KMS-11 (cell line): ENCODE data around the gene ARVCF.

ENCODE experiments used
- H2AFZ ChIP-seq: fragments of 200-600 bp; sonication (generic); 2 replicates; pipeline ENCODE4 v1.6.1; 2016; ENCODE audit warnings: antibody characterized with exemption, mixed run types, low read depth
- H3K27ac ChIP-seq: fragments of 200-600 bp; sonication (generic); 2 replicates; pipeline ENCODE4 v1.6.1; 2016; ENCODE audit warnings: mild to moderate bottlenecking, mixed run types
- H3K27me3 ChIP-seq: fragments of 200-600 bp; sonication (generic); 2 replicates; pipeline ENCODE4 v1.6.1; 2017; ENCODE audit warnings: mild to moderate bottlenecking, low read depth, mixed run types, moderate library complexity; ENCODE audit not compliant: insufficient read depth
- H3K36me3 ChIP-seq: fragments of 200-600 bp; sonication (generic); 2 replicates; pipeline ENCODE4 v1.6.1; 2017; ENCODE audit warnings: mild to moderate bottlenecking, mixed run types; ENCODE audit not compliant: insufficient read depth
- H3K4me1 ChIP-seq: fragments of 200-600 bp; sonication (generic); 2 replicates; pipeline ENCODE4 v1.6.1; 2016; ENCODE audit warnings: mild to moderate bottlenecking, low read depth, mixed run types; ENCODE audit not compliant: poor library complexity, severe bottlenecking
- H3K4me2 ChIP-seq: fragments of 200-600 bp; sonication (generic); 2 replicates; pipeline ENCODE4 v1.7.0; 2016; ENCODE audit warnings: mild to moderate bottlenecking, mixed run types
- H3K4me3 ChIP-seq: fragments of 200-600 bp; sonication (generic); IDR thresholded peaks from 2 replicates; pipeline ENCODE4 v1.6.1; 2017; ENCODE audit warnings: low read depth, low read length, mixed read lengths; ENCODE audit not compliant: insufficient read depth
- H3K79me2 ChIP-seq: fragments of 200-600 bp; sonication (generic); 2 replicates; pipeline ENCODE4 v1.6.1; 2016; ENCODE audit warnings: low read depth, mixed run types; ENCODE audit not compliant: insufficient read depth
- H3K9ac ChIP-seq: fragments of 200-600 bp; sonication (generic); 2 replicates; pipeline ENCODE4 v1.6.1; 2016; ENCODE audit warnings: mild to moderate bottlenecking, mixed run types
- H4K20me1 ChIP-seq: fragments of 200-600 bp; sonication (generic); 2 replicates; pipeline ENCODE4 v1.6.1; 2016; ENCODE audit warnings: mild to moderate bottlenecking, mixed run types; ENCODE audit not compliant: insufficient read depth
- TF ChIP-seq, protein P1 (sequence below): fragments of 200-600 bp; sonication (generic); conservative IDR thresholded peaks from 2 replicates; pipeline ENCODE4 v1.6.1; 2017; ENCODE audit warnings: low read depth, mild to moderate bottlenecking, antibody characterized with exemption, low read length, moderate library complexity, mixed read lengths

ARVCF gene

DNA sequence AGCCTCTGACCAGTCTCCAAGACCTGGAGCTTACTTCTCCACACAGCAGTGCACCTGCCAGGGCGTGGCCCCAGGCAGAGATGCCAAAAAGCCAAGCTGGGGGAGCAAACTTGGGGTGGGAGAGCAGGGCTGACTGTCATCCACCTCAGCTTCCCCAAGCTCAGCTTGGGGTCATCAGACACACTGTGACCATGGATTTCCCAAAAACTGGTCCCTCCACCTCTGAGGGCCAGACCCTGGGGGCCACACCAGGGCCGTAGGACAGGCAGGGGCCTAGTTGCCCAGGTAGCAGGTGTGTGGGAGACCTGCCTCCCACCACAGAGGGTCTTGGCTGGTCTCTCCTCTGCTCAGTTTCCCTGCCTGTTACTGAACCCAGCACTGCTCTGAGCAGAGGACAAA, 30.6 kb downstream of the ARVCF start:
- H3K27me3 ChIP-seq: peaks cover 6% of the 10 kb centered on the region; the same call in 1 of the 2 replicates
- TF ChIP-seq, protein P1, sequence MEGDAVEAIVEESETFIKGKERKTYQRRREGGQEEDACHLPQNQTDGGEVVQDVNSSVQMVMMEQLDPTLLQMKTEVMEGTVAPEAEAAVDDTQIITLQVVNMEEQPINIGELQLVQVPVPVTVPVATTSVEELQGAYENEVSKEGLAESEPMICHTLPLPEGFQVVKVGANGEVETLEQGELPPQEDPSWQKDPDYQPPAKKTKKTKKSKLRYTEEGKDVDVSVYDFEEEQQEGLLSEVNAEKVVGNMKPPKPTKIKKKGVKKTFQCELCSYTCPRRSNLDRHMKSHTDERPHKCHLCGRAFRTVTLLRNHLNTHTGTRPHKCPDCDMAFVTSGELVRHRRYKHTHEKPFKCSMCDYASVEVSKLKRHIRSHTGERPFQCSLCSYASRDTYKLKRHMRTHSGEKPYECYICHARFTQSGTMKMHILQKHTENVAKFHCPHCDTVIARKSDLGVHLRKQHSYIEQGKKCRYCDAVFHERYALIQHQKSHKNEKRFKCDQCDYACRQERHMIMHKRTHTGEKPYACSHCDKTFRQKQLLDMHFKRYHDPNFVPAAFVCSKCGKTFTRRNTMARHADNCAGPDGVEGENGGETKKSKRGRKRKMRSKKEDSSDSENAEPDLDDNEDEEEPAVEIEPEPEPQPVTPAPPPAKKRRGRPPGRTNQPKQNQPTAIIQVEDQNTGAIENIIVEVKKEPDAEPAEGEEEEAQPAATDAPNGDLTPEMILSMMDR: no peak
- H3K4me3 ChIP-seq: no peak overlapping the region
- no peak overlapping the region; the same call in 1 of the 2 replicates for H3K4me2 ChIP-seq
- no peaks in the 10 kb centered on the region for H3K79me2 ChIP-seq
- no peak overlapping the region for H3K9ac ChIP-seq
- no peak overlapping the region for H2AFZ ChIP-seq
- H3K4me1 ChIP-seq: peaks cover 3% of the 10 kb centered on the region
- no peaks in the 10 kb centered on the region for H4K20me1 ChIP-seq
- H3K36me3 ChIP-seq: no peaks in the 10 kb centered on the region
- H3K27ac ChIP-seq: no peak overlapping the region

DNA sequence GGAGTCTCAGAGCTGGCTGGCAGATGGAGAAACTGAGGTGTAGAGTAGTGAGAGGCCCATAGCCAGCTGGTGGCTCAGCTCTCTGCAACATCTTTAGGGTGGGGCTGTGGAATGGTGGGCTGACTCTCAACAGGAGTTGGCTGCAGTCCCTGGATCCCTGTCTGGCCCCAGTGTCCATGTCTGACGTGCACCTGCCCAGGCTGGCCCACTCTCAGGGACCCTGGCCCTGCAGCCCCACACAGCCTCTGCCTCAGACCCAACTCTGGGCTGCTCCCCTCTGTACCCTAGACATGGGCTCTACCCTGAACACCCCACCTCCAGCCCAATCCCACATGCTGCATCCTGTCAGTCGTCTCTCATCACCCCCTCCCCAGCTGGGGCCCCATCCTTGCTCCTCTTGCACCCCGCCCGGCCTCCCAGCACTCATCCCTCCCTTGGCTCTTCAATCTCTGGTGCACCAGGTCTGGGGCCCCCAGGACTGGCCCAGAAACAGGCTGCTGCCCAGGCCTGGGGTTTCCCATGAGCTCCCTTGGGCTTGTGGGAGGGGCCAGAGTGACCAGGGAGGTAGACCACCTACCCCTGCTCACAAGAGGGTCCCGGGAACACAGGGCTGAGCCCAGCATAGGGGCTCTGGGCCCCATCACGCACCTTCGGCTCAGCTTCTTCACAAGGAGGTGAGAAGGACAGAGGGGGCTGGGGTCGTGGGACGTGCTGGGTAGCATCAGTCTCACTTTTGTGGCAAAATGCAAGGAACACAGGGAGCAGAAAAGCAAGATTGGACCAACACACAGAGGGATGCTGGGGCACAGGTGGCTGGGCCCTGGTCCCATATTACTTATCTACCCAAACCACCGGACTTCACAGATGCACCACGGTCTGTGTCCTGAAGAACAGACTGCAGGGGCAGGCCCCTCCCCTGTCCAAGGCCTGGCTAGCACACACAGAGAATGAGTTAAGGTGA, 31.5 kb downstream of the ARVCF start:
- TF ChIP-seq, protein P1: no peak

DNA sequence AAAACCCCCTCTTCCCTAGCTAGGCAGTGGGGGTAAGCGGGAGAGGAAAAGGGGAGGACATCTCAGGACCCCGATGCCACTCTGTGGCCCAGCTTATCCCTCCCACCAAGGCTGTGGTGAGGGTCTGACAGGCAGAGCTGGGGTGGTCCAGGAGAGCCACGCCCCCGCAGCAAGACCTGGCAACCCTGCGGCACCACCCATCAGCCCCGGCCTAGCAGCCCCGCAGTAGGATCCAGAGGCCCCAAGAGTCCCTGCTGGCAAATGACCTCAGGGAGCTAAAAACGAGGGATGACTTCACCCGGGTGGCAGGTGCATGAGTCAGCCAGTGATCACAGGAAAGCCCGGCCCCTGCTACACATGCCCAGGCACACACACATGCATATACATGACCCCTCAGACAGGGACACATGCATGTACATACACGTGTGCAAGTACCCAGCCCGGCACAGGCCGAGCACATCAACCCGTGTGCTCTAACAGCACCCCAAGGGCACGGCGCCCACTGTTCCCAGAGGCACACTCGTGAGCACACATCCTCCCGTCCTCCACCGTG, 32.3 kb downstream of the ARVCF start:
- Histone ChIP-seq H3K79me2 (no peaks in the 10 kb centered on the region), H3K4me3 (no peak overlapping the region), H4K20me1 (no peaks in the 10 kb centered on the region), H3K4me1 (peaks cover 3% of the 10 kb centered on the region), H3K9ac (no peak overlapping the region), H2AFZ (no peak overlapping the region), H3K27ac (no peak overlapping the region), H3K27me3 (peaks cover 6% of the 10 kb centered on the region; the same call in 1 of the 2 replicates), H3K36me3 (no peaks in the 10 kb centered on the region), H3K4me2 (no peak overlapping the region)
- TF ChIP-seq, protein P1: no peak

More for the DNA sequence above, 31.5 kb downstream of the ARVCF start:
- Histone ChIP-seq H3K79me2 (no peaks in the 10 kb centered on the region), H3K4me3 (no peak overlapping the region), H3K36me3 (no peaks in the 10 kb centered on the region), H4K20me1 (no peaks in the 10 kb centered on the region), H2AFZ (no peak overlapping the region), H3K4me2 (no peak overlapping the region), H3K27me3 (peaks cover 6% of the 10 kb centered on the region; the same call in 1 of the 2 replicates), H3K4me1 (peaks cover 3% of the 10 kb centered on the region), H3K9ac (no peak overlapping the region), H3K27ac (no peak overlapping the region)

DNA sequence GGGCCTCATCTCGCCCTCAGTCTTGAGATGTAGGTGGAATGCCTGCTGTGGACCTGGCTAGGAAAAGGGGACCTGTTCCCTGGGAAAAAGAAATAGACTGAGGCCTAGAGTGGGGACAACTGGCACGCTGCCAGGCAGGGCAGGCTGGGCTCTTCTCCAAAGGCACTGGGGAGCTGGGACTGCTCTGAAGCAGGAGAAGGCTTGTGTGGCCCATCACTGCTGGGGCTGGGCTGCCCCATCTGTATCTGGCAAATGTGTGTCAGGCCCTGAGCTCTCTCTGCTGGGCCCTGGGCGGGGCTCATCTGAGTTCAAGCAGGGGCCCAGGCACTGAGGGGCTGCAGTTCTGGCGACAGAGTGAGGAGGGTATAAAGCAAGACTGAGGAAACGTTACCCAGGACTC, 32.9 kb downstream of the ARVCF start:
- no peak overlapping the region for H3K4me2 ChIP-seq
- H4K20me1 ChIP-seq: no peaks in the 10 kb centered on the region
- H3K4me1 ChIP-seq: peaks cover 3% of the 10 kb centered on the region
- no peak overlapping the region for H3K9ac ChIP-seq
- H3K27ac ChIP-seq: no peak overlapping the region
- no peak overlapping the region for H3K4me3 ChIP-seq
- TF ChIP-seq, protein P1: no peak
- H3K79me2 ChIP-seq: no peaks in the 10 kb centered on the region
- no peaks in the 10 kb centered on the region for H3K36me3 ChIP-seq
- no peak overlapping the region for H2AFZ ChIP-seq
- peaks cover 6% of the 10 kb centered on the region; the same call in 1 of the 2 replicates for H3K27me3 ChIP-seq
